H1 (cell line): ENCODE results near the gene ADH1A. TPM values are rescaled to one million over a fixed set of nuclear protein-coding genes. Genes with fewer than 3 reads are reported as not detected.

Experiments used
- CTCF ChIA-PET: fragments of 300-600 bp; sonication (Branson Sonifier 250); formaldehyde crosslinking; loops from one replicate; lab custom pipeline; 2021; ENCODE audit not compliant: partially characterized antibody; lab: Charles Lee
- POLR2A ChIA-PET: fragments of 300-600 bp; sonication (Branson Sonifier 250); formaldehyde crosslinking; loops from one replicate; lab custom pipeline; 2021; ENCODE audit warnings: inconsistent platforms; ENCODE audit not compliant: partially characterized antibody; lab: Charles Lee
- DNase-seq, 2 experiments: peaks; one replicate each; pipeline versions ENCODE4 v3.0.0 to v3.0.0-alpha.2; 2010 to 2022; ENCODE audit warnings: low spot score in 2 of 2, low read depth in 1 of 2, mixed read lengths in 1 of 2
- FAIRE-seq: peaks from 2 replicates; lab custom pipeline; 2011; peaks lifted over from hg19 to GRCh38; lab: Jason Lieb, UNC
- H2AFZ ChIP-seq: 2 replicates; pipeline ENCODE4 v1.8.1; 2012; ENCODE audit warnings: low read length, inconsistent platforms
- H2AK5ac ChIP-seq: 2 replicates; pipeline ENCODE4 v1.6.1; 2013; ENCODE audit warnings: low read depth, low read length
- H2BK120ac ChIP-seq: replicated peaks from 2 replicates; pipeline ENCODE3; 2013; ENCODE audit warnings: low read depth, low read length, inconsistent platforms
- H2BK12ac ChIP-seq: 2 replicates; pipeline ENCODE4 v1.6.1; 2013; ENCODE audit warnings: low read depth, low read length
- H2BK15ac ChIP-seq: 2 replicates; pipeline ENCODE4 v1.6.1; 2013; ENCODE audit warnings: low read length
- H2BK20ac ChIP-seq: 2 replicates; pipeline ENCODE4 v1.6.1; 2013; ENCODE audit warnings: low read length
- H2BK5ac ChIP-seq: 2 replicates; pipeline ENCODE4 v1.6.1; 2013; ENCODE audit warnings: low read depth, low read length
- H3K14ac ChIP-seq: 2 replicates; pipeline ENCODE4 v1.6.1; 2013; ENCODE audit warnings: inconsistent platforms; ENCODE audit not compliant: insufficient read length
- H3K18ac ChIP-seq: 2 replicates; pipeline ENCODE4 v1.6.1; 2013; ENCODE audit warnings: low read length; ENCODE audit errors: extremely low read depth
- H3K23ac ChIP-seq: 2 replicates; pipeline ENCODE4 v1.6.1; 2013; ENCODE audit warnings: inconsistent platforms; ENCODE audit not compliant: insufficient read length
- H3K23me2 ChIP-seq: 2 replicates; pipeline ENCODE4 v1.6.1; 2013; ENCODE audit warnings: low read depth, low read length
- H3K27ac ChIP-seq: 2 replicates; pipeline ENCODE4 v1.6.1; 2011; ENCODE audit warnings: low read depth, low read length, inconsistent platforms
- H3K27me3 ChIP-seq, 4 experiments: replicated peaks in 1 of 4; 1 replicate in 1 of 4; 2 replicates in 3 of 4; pipeline versions ENCODE4 v1.6.1 to v1.8.1; 2011 to 2013; ENCODE audit warnings: low read length in 3 of 4, mild to moderate bottlenecking in 3 of 4, inconsistent platforms in 2 of 4, mixed read lengths in 2 of 4, moderate library complexity in 1 of 4; ENCODE audit not compliant: control insufficient read depth in 3 of 4, insufficient read depth in 3 of 4; ENCODE audit errors: extremely low read depth in 1 of 4
- H3K36me3 ChIP-seq, 4 experiments: 2 replicates each; pipeline versions ENCODE4 v1.6.1 to v1.8.1; 2011 to 2013; ENCODE audit warnings: mild to moderate bottlenecking in 4 of 4, low read length in 3 of 4, moderate library complexity in 2 of 4, control low read depth in 1 of 4, inconsistent platforms in 1 of 4; ENCODE audit not compliant: insufficient read depth in 4 of 4, control insufficient read depth in 2 of 4
- H3K4ac ChIP-seq: replicated peaks from 2 replicates; pipeline ENCODE3; 2013; ENCODE audit warnings: low read length, low read depth, mixed read lengths, inconsistent platforms; ENCODE audit not compliant: insufficient read length
- H3K4me1 ChIP-seq, 4 experiments: replicated peaks in 1 of 4; 1 replicate in 1 of 4; 2 replicates in 3 of 4; pipeline versions ENCODE4 v1.6.1 to v1.8.1; 2011 to 2013; ENCODE audit warnings: low read length in 3 of 4, inconsistent platforms in 2 of 4, mixed read lengths in 1 of 4; ENCODE audit not compliant: insufficient read depth in 4 of 4, control insufficient read depth in 3 of 4
- H3K4me2 ChIP-seq, 2 experiments: 2 replicates each; pipeline versions ENCODE4 v1.6.1 to v1.8.1; 2011 to 2013; ENCODE audit warnings: low read depth in 2 of 2, low read length in 2 of 2, control low read depth in 1 of 2, inconsistent platforms in 1 of 2, mild to moderate bottlenecking in 1 of 2; ENCODE audit not compliant: insufficient read depth in 1 of 2
- H3K4me3 ChIP-seq, 4 experiments: fragments of 200-600, 300-600 bp in 1 of 4; sonication (generic), shearing (Covaris generic), sonication (Bioruptor Twin) in 1 of 4; 2 replicates each; pipeline versions ENCODE4 v1.5.1 to v1.8.1; 2011 to 2016; ENCODE audit warnings: low read length in 4 of 4, low read depth in 3 of 4, control low read depth in 2 of 4, inconsistent platforms in 2 of 4, mild to moderate bottlenecking in 2 of 4, mixed read lengths in 1 of 4, moderate library complexity in 1 of 4; ENCODE audit not compliant: insufficient read depth in 2 of 4; ENCODE audit errors: extremely low read depth in 1 of 4
- H3K56ac ChIP-seq: replicated peaks from 2 replicates; pipeline ENCODE3; 2013; ENCODE audit warnings: low read depth, mild to moderate bottlenecking, mixed read lengths, low read length, inconsistent platforms; ENCODE audit not compliant: insufficient read length
- H3K79me1 ChIP-seq: 2 replicates; pipeline ENCODE4 v1.6.1; 2013; ENCODE audit warnings: low read depth, low read length, control low read depth
- H3K79me2 ChIP-seq, 2 experiments: 2 replicates each; pipeline versions ENCODE4 v1.6.1 to v1.8.1; 2012 to 2013; ENCODE audit warnings: low read length in 2 of 2, mild to moderate bottlenecking in 2 of 2, inconsistent platforms in 1 of 2; ENCODE audit not compliant: insufficient read depth in 2 of 2, control insufficient read depth in 1 of 2
- H3K9ac ChIP-seq, 4 experiments: replicated peaks in 1 of 4; 1 replicate in 1 of 4; 2 replicates in 3 of 4; pipeline versions ENCODE4 v1.6.1 to v1.8.1; 2011 to 2013; ENCODE audit warnings: low read depth in 3 of 4, low read length in 3 of 4, control low read depth in 2 of 4, mild to moderate bottlenecking in 2 of 4, moderate library complexity in 2 of 4, inconsistent platforms in 1 of 4; ENCODE audit errors: extremely low read depth in 1 of 4
- H3K9me3 ChIP-seq, 2 experiments: 2 replicates each; pipeline versions ENCODE4 v1.6.1 to v1.8.1; 2012 to 2013; ENCODE audit warnings: mild to moderate bottlenecking in 2 of 2, moderate library complexity in 2 of 2, control low read depth in 1 of 2, inconsistent platforms in 1 of 2, low read depth in 1 of 2, low read length in 1 of 2, mixed read lengths in 1 of 2; ENCODE audit not compliant: insufficient read depth in 2 of 2
- H4K20me1 ChIP-seq, 2 experiments: replicated peaks in 1 of 2; 2 replicates each; pipeline versions ENCODE3 to v1.8.1; 2011 to 2013; ENCODE audit warnings: inconsistent platforms in 2 of 2, low read length in 2 of 2, mild to moderate bottlenecking in 1 of 2; ENCODE audit not compliant: insufficient read depth in 2 of 2, control insufficient read depth in 1 of 2
- H4K5ac ChIP-seq: 2 replicates; pipeline ENCODE4 v1.6.1; 2013; ENCODE audit warnings: low read length, low read depth, mixed read lengths, inconsistent platforms; ENCODE audit not compliant: insufficient read length
- H4K8ac ChIP-seq: 2 replicates; pipeline ENCODE4 v1.8.0; 2013; ENCODE audit warnings: mild to moderate bottlenecking, moderate library complexity, low read length, inconsistent platforms; ENCODE audit not compliant: insufficient read depth; ENCODE audit errors: extremely low read depth
- H4K91ac ChIP-seq: replicated peaks from 2 replicates; pipeline ENCODE3; 2013; ENCODE audit warnings: low read length, mixed read lengths, inconsistent platforms; ENCODE audit not compliant: insufficient read length
- PHF8 ChIP-seq: fragments of 200-600 bp; sonication (generic); conservative IDR thresholded peaks from 2 replicates; pipeline ENCODE4 v1.7.1; 2012; ENCODE audit warnings: low read depth, mild to moderate bottlenecking, inconsistent platforms, low read length, moderate library complexity
- RNF2 ChIP-seq: fragments of 200-900, 300-1000 bp; sonication (generic); IDR thresholded peaks from 2 replicates; pipeline ENCODE4 v1.7.1; 2016; ENCODE audit warnings: borderline replicate concordance, low read depth, mild to moderate bottlenecking, antibody characterized with exemption, low read length; ENCODE audit not compliant: poor library complexity, severe bottlenecking; ENCODE audit errors: missing control alignments
- SIRT6 ChIP-seq: IDR thresholded peaks from one replicate; pipeline ENCODE4 v1.7.1; 2012; ENCODE audit warnings: low read length, inconsistent platforms
- WGBS, 2 experiments: shearing (Covaris generic) in 1 of 2; methylation state at CpG; one replicate each; pipeline versions ENCODE4 v1.1.6 to v1.1.7; 2013 to 2015; ENCODE audit warnings: low lambda C conversion rate in 2 of 2, mixed read lengths in 2 of 2, inconsistent platforms in 1 of 2, low coverage in 1 of 2, missing lambda C conversion rate in 1 of 2; ENCODE audit not compliant: insufficient replicate concordance in 2 of 2, insufficient coverage in 1 of 2, insufficient read length in 1 of 2; ENCODE audit errors: extremely low coverage in 1 of 2, missing lambda C conversion rate in 1 of 2; 5-methylcytosine and 5-hydroxymethylcytosine counted together
- polyA plus RNA-seq, 7 experiments: library from polyadenylated mRNA; depleted of rRNA in 3 of 7; stranded (reverse) in 5 of 7; unstranded in 2 of 7; fragments of >200 nt in 5 of 7; fragments of 200-250 nt in 2 of 7; gene quantifications; 1 replicate in 5 of 7; 2 replicates in 1 of 7; 4 replicates in 1 of 7; pipeline versions ENCODE4 v1.2.1 to v1.2.3, GENCODE V29; 2011 to 2013; ENCODE audit warnings: missing spikeins in 2 of 7, mixed read lengths in 2 of 7
- total RNA-seq: library from RNA; stranded (reverse); fragmentation: NEBNext Ultra II Directional; extraction: Animal tissue kit (Norgen Biotek cat#: 25700); gene quantifications from 2 replicates; pipeline ENCODE4 v1.2.1, GENCODE V29; 2021

The ADH1A gene
- total and polyA plus RNA-seq, 2 of the 8 experiments (the other 6 are each of a cell fraction or from before 2014, with no cell fraction given), result not detected

DNA sequence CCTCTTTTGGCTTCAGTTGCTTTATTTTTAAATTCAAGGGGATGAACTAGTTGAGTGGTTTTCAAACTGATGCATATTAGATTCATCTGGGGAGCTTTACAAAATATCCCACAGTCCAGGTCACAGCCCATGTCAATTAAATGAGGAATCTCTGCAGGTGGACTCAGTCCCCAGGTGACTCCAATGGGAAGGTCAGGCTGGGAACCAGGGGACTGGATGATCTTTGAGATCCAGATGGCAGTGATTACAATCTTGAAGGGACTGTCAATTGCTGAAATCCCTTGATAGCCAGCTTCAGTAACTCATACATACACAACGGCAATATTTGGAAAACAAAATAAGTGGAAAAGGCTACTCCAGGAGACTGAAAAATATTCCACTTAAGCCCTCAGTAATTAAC lies 23.4 kb upstream of the ADH1A start:
- Histone ChIP-seq H4K8ac (no peak overlapping the region), H3K14ac (no peak overlapping the region), H3K79me2 (no peaks in the 10 kb centered on the region), H3K4me2 (no peak overlapping the region), H3K4me1 (peaks cover 0 to 2% (median 0%) of the 10 kb centered on the region in 4 experiments; a peak in 2 of 7 replicates), H3K23me2 (no peaks in the 10 kb centered on the region), H2BK20ac (no peak overlapping the region), H4K91ac (no peak overlapping the region), H3K79me1 (no peaks in the 10 kb centered on the region), H3K23ac (no peak overlapping the region), H3K4ac (no peak overlapping the region), H2BK12ac (no peak overlapping the region), H3K27ac (no peak overlapping the region), H3K27me3 (no peaks in the 10 kb centered on the region), H2AFZ (no peak overlapping the region), H2BK15ac (no peak overlapping the region), H2AK5ac (no peak overlapping the region), H4K5ac (no peak overlapping the region), H2BK5ac (no peak overlapping the region), H3K56ac (no peak overlapping the region), H3K36me3 (no peaks in the 10 kb centered on the region), H2BK120ac (no peak overlapping the region), H3K9ac (no peak overlapping the region), H3K18ac (no peak overlapping the region), H4K20me1 (no peaks in the 10 kb centered on the region), H3K9me3 (no peaks in the 10 kb centered on the region), H3K4me3 (no peak overlapping the region)
- no peak for TF ChIP-seq PHF8
- TF ChIP-seq RNF2, result no peak
- TF ChIP-seq SIRT6, result no peak
- WGBS, 2 experiments, result 94% methylated on average over 1 of the region's 1 CpG; no CpG with 5 or more reads in 1 of the 2 experiments
- ChIA-PET CTCF (no interaction called here), POLR2A (no interaction called here)
- no peak for FAIRE-seq
- no peak for DNase-seq
